HepG2 (cell line): ENCODE measurements around the gene NFYC. TPM values are rescaled to one million over a fixed set of nuclear protein-coding genes. Genes with fewer than 3 reads are reported as not detected.
A peak's percentile ranks its signal among the peaks of the same experiment; 100 is the strongest.

Experiments used
- ATAC-seq: fragments of 200-7000 bp; cut with Tn5 transposase; 3 replicates; pipeline ENCODE4 v1.9.1; 2020; ENCODE audit warnings: mild to moderate bottlenecking, moderate library complexity
- BruUV-seq: library from RNA; stranded (reverse); fragments of 400-500 nt; replicated peaks from 2 replicates; lab custom pipeline; 2021; lab: Mats Ljungman, UMichigan
- CTCF ChIA-PET: fragments of 300-600 bp; formaldehyde crosslinking; extraction: SDS; loops from one replicate; lab custom pipeline; 2021; ENCODE audit warnings: low total read pairs, inconsistent platforms, low intra/inter-chr PET ratio; lab: Yijun Ruan, JAX
- POLR2A ChIA-PET: fragments of 350-600 bp; sonication (Branson Sonifier 250); formaldehyde crosslinking; loops from one replicate; lab custom pipeline; 2020; ENCODE audit warnings: antibody characterized with exemption, inconsistent platforms; lab: Yijun Ruan, JAX
- DNase-seq: peaks from one replicate; pipeline ENCODE4 v3.0.0-alpha.2; 2015; ENCODE audit warnings: low spot score
- FAIRE-seq: peaks from 3 replicates; lab custom pipeline; 2011; peaks lifted over from hg19 to GRCh38; lab: Jason Lieb, UNC
- H2AFZ ChIP-seq: one replicate; pipeline ENCODE4 v1.6.1; 2011; ENCODE audit warnings: low read length, inconsistent platforms
- H3K27ac ChIP-seq: fragments of 300-600 bp; 3 replicates; pipeline ENCODE4 v1.8.0; 2011; ENCODE audit warnings: mixed run types, mild to moderate bottlenecking, mixed read lengths, low read length, inconsistent platforms; ENCODE audit not compliant: insufficient read depth; ENCODE audit errors: extremely low read length
- H3K27me3 ChIP-seq, 2 experiments: fragments of 200-600 bp in 1 of 2; 2 replicates in 1 of 2; 3 replicates in 1 of 2; pipeline versions ENCODE4 v1.6.0 to v1.8.0; 2011; ENCODE audit warnings: low read length in 2 of 2, mild to moderate bottlenecking in 2 of 2, moderate library complexity in 2 of 2, inconsistent platforms in 1 of 2; ENCODE audit not compliant: insufficient read depth in 2 of 2, control insufficient read depth in 1 of 2
- H3K36me3 ChIP-seq, 2 experiments: fragments of 200-600 bp in 1 of 2; replicated peaks in 1 of 2; 2 replicates in 1 of 2; 3 replicates in 1 of 2; pipeline versions ENCODE4 v1.5.1 to v1.8.0; 2011; ENCODE audit warnings: low read length in 2 of 2, inconsistent platforms in 1 of 2; ENCODE audit not compliant: insufficient read depth in 2 of 2, control insufficient read depth in 1 of 2
- H3K4me1 ChIP-seq: 2 replicates; pipeline ENCODE4 v1.5.1; 2012; ENCODE audit warnings: low read length, inconsistent platforms; ENCODE audit not compliant: insufficient read depth
- H3K4me2 ChIP-seq: 2 replicates; pipeline ENCODE4 v1.6.0; 2011; ENCODE audit warnings: low read depth, low read length, inconsistent platforms
- H3K4me3 ChIP-seq, 3 experiments: fragments of 200-600 bp in 1 of 3; sonication (generic), shearing (Covaris generic) in 1 of 3; replicated peaks in 1 of 3; 2 replicates each; pipeline ENCODE4 v1.5.1; 2011 to 2016; ENCODE audit warnings: low read length in 3 of 3, inconsistent platforms in 2 of 3, low read depth in 2 of 3, mild to moderate bottlenecking in 2 of 3, control low read depth in 1 of 3, mixed read lengths in 1 of 3; ENCODE audit not compliant: insufficient read depth in 1 of 3
- H3K79me2 ChIP-seq: one replicate; pipeline ENCODE4 v1.6.1; 2011; ENCODE audit warnings: low read length, inconsistent platforms; ENCODE audit not compliant: insufficient read depth
- H3K9ac ChIP-seq: 2 replicates; pipeline ENCODE4 v1.6.0; 2011; ENCODE audit warnings: mild to moderate bottlenecking, low read depth, low read length, inconsistent platforms; ENCODE audit not compliant: insufficient read depth
- H3K9me3 ChIP-seq: 2 replicates; pipeline ENCODE4 v1.5.1; 2012; ENCODE audit warnings: mild to moderate bottlenecking, low read length
- H4K20me1 ChIP-seq: 2 replicates; pipeline ENCODE4 v1.6.0; 2011; ENCODE audit warnings: inconsistent platforms, mild to moderate bottlenecking, low read length, moderate library complexity; ENCODE audit not compliant: insufficient read depth
- ARNT ChIP-seq: fragments of 450-650 bp; IDR thresholded peaks from 2 replicates; pipeline ENCODE4 v1.6.1; 2017
- ATF7 ChIP-seq, 2 experiments: fragments of 450-650 bp in 1 of 2; sonication (generic) in 1 of 2; formaldehyde crosslinking in 1 of 2; IDR thresholded peaks; 2 replicates each; pipeline versions ENCODE4 v1.4.0 to v1.6.1; 2016 to 2020; ENCODE audit warnings: antibody characterized with exemption in 1 of 2, mild to moderate bottlenecking in 1 of 2, missing genetic modification reagents in 1 of 2
- CEBPZ ChIP-seq: IDR thresholded peaks from 2 replicates; pipeline ENCODE4 v1.6.1; 2012; ENCODE audit warnings: low read length, improper control_type of control experiment
- PHF8 ChIP-seq: sonication (generic); formaldehyde crosslinking; IDR thresholded peaks from 2 replicates; pipeline ENCODE4 v1.5.0; 2020; ENCODE audit warnings: missing genetic modification reagents
- POGZ ChIP-seq: sonication (generic); formaldehyde crosslinking; IDR thresholded peaks from 2 replicates; pipeline ENCODE4 v1.4.0; 2020; ENCODE audit warnings: mild to moderate bottlenecking, missing genetic modification reagents
- SPEN ChIP-seq: sonication (generic); formaldehyde crosslinking; IDR thresholded peaks from 2 replicates; pipeline ENCODE4 v1.5.1; 2020; ENCODE audit warnings: low read depth, mild to moderate bottlenecking, missing genetic modification reagents
- SRSF4 ChIP-seq: fragments of 200-400 bp; formaldehyde crosslinking; IDR thresholded peaks from one replicate; pipeline ENCODE4 v1.6.1; 2018; ENCODE audit warnings: mild to moderate bottlenecking, low read depth, low read length, moderate library complexity; ENCODE audit not compliant: poor library complexity, severe bottlenecking
- STAG1 ChIP-seq: sonication (generic); formaldehyde crosslinking; IDR thresholded peaks from 2 replicates; pipeline ENCODE4 v1.4.0; 2020; ENCODE audit warnings: missing genetic modification reagents
- TCF12 ChIP-seq, 2 experiments: fragments of 450-650 bp in 1 of 2; sonication (generic) in 1 of 2; formaldehyde crosslinking in 1 of 2; IDR thresholded peaks; 2 replicates each; pipeline versions ENCODE4 v1.6.1 to v1.8.0; 2017 to 2022; ENCODE audit warnings: antibody characterized with exemption in 1 of 2, mild to moderate bottlenecking in 1 of 2, missing genetic modification reagents in 1 of 2, moderate library complexity in 1 of 2
- ZBTB7B ChIP-seq: sonication (generic); formaldehyde crosslinking; IDR thresholded peaks from 2 replicates; pipeline ENCODE4 v1.4.0; 2020; ENCODE audit warnings: missing genetic modification reagents
- ZNF282 ChIP-seq: fragments of 450-650 bp; IDR thresholded peaks from 2 replicates; pipeline ENCODE4 v1.6.1; 2018; ENCODE audit not compliant: partially characterized antibody
- ZNF350 ChIP-seq: sonication (generic); formaldehyde crosslinking; IDR thresholded peaks from 2 replicates; pipeline ENCODE4 v1.4.0; 2020; ENCODE audit warnings: mild to moderate bottlenecking, low read depth, missing genetic modification reagents, borderline replicate concordance
- ZNF501 ChIP-seq: sonication (generic); formaldehyde crosslinking; IDR thresholded peaks from 2 replicates; pipeline ENCODE4 v1.5.1; 2020; ENCODE audit warnings: mild to moderate bottlenecking, moderate library complexity, missing genetic modification reagents
- ZNF605 ChIP-seq: sonication (generic); formaldehyde crosslinking; IDR thresholded peaks from 2 replicates; pipeline ENCODE4 v1.8.0; 2022; ENCODE audit warnings: mild to moderate bottlenecking, missing genetic modification reagents
- ZNF619 ChIP-seq: sonication (generic); formaldehyde crosslinking; IDR thresholded peaks from 2 replicates; pipeline ENCODE4 v1.4.0; 2020; ENCODE audit warnings: mild to moderate bottlenecking, missing genetic modification reagents
- ZNF678 ChIP-seq: sonication (generic); formaldehyde crosslinking; IDR thresholded peaks from 2 replicates; pipeline ENCODE4 v1.4.0; 2020; ENCODE audit warnings: mild to moderate bottlenecking, missing genetic modification reagents
- WGBS: methylation state at CpG from one replicate; pipeline ENCODE4 v1.1.6; 2017; ENCODE audit warnings: low lambda C conversion rate; 5-methylcytosine and 5-hydroxymethylcytosine counted together
- in situ Hi-C: cut with HindIII; loops from 2 replicates; pipeline ENCODE4 v1.10.0; 2017; ENCODE audit warnings: low pct_unique_long_range_greater_than_20kb; ENCODE audit not compliant: extremely low pct_ligation_motif_present
- intact Hi-C: fragments of 100-400 bp; cut with micrococcal nuclease; formaldehyde crosslinking; loops from one replicate; pipeline ENCODE4 v1.10.0; 2022; ENCODE audit not compliant: unreplicated experiment
- polyA plus RNA-seq, 8 experiments: library from polyadenylated mRNA; depleted of rRNA in 3 of 8; stranded (reverse) in 7 of 8; unstranded in 1 of 8; fragments of >200 nt; fragmentation: Illumina TruSeq in 4 of 8; extraction: Trizol in 4 of 8; gene quantifications; 2 replicates each; pipeline versions ENCODE4 v1.2.1 to v1.2.3, GENCODE V29; 2011 to 2016; ENCODE audit warnings: low read depth in 4 of 8, missing spikeins in 1 of 8, mixed read lengths in 1 of 8; ENCODE audit not compliant: insufficient read depth in 1 of 8
- total RNA-seq, 5 experiments: library from RNA; depleted of rRNA; stranded (reverse); fragments of >200 nt; fragmentation: Illumina TruSeq; extraction: Trizol; gene quantifications; 2 replicates each; pipeline ENCODE4 v1.2.3, GENCODE V29; 2016; ENCODE audit warnings: low read depth in 1 of 5
- TF ChIP-seq, protein P1 (sequence below): IDR thresholded peaks from 2 replicates; pipeline ENCODE4 v1.6.1; 2016; ENCODE audit warnings: missing genetic modification reagents, missing compliant biosample characterization
- TF ChIP-seq, protein P2 (sequence below), 2 experiments: sonication (generic) in 1 of 2; formaldehyde crosslinking in 1 of 2; IDR thresholded peaks; 2 replicates each; pipeline versions ENCODE4 v1.4.0 to v1.6.1; 2018 to 2020; ENCODE audit warnings: missing genetic modification reagents in 2 of 2, borderline replicate concordance in 1 of 2, low read depth in 1 of 2, mild to moderate bottlenecking in 1 of 2, missing biosample characterization in 1 of 2

The NFYC gene
- total and polyA plus RNA-seq, 2 of the 13 experiments (the other 11 are each of a cell fraction or from before 2014, with no cell fraction given): 33.9 to 73.7 TPM

- ChIA-PET POLR2A (interaction anchor here (0.9 to 1.5 kb wide), 4 partner anchors 24 to 91 kb away, joined by 3 read pairs; no protein-coding TSS in a partner anchor), CTCF (no interaction called here)
- H3K36me3 ChIP-seq: no peaks in the 10 kb centered on the region
- DNase-seq (no peak), ATAC-seq (peak; percentile 73), FAIRE-seq (no peak)
- peaks cover 0 to 3% of the 10 kb centered on the region in 2 experiments; a peak in 2 of 5 replicates for H3K27me3 ChIP-seq
- H3K4me1 ChIP-seq: peaks cover 41% of the 10 kb centered on the region
- 0 out of 2 replicates have a peak overlapping the region, but pooled peaks have one; percentile 33 for H3K9ac ChIP-seq
- no peak overlapping the region for H2AFZ ChIP-seq
- intact Hi-C loops (loop anchor here (10.0 kb wide), 1 partner anchor 168 kb away; no protein-coding TSS in a partner anchor), in situ Hi-C loops (no loop called here)
- H3K79me2 ChIP-seq: no peaks in the 10 kb centered on the region
- peak overlapping the region; percentile 43 to 71 (median 48); a peak in 5 of 6 replicates for H3K4me3 ChIP-seq
- no peaks in the 10 kb centered on the region for H4K20me1 ChIP-seq
- 1% methylated on average over 8 of the region's 20 CpGs for WGBS
- no peaks in the 10 kb centered on the region for H3K9me3 ChIP-seq
- H3K4me2 ChIP-seq: peak overlapping the region; percentile 72
- no TSS peak for BruUV-seq
- no peak overlapping the region for H3K27ac ChIP-seq
- TF ChIP-seq CEBPZ (no peak), PHF8 (CRISPR knock-in tag) (no peak), ZBTB7B (CRISPR knock-in tag) (no peak), SRSF4 (no peak), ZNF350 (CRISPR knock-in tag) (0 out of 2 replicates have a peak, but pooled peaks have one; percentile 12), STAG1 (peak; percentile 38), ZNF605 (CRISPR knock-in tag) (no peak), POGZ (no peak), ARNT (no peak), ZNF678 (CRISPR knock-in tag) (no peak), TCF12 (IDR thresholded peaks at IDR 0.05) (no peak), TCF12 (CRISPR knock-in tag; IDR thresholded peaks at IDR 0.05) (no peak), ZNF619 (CRISPR knock-in tag) (no peak), ZNF282 (no peak), ATF7 (IDR thresholded peaks at IDR 0.05) (no peak), ATF7 (CRISPR knock-in tag; IDR thresholded peaks at IDR 0.05) (no peak), SPEN (CRISPR knock-in tag) (no peak), ZNF501 (no peak)
- TF ChIP-seq, protein P1, sequence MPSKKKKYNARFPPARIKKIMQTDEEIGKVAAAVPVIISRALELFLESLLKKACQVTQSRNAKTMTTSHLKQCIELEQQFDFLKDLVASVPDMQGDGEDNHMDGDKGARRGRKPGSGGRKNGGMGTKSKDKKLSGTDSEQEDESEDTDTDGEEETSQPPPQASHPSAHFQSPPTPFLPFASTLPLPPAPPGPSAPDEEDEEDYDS (CRISPR knock-in tag): no peak
- TF ChIP-seq, protein P2, sequence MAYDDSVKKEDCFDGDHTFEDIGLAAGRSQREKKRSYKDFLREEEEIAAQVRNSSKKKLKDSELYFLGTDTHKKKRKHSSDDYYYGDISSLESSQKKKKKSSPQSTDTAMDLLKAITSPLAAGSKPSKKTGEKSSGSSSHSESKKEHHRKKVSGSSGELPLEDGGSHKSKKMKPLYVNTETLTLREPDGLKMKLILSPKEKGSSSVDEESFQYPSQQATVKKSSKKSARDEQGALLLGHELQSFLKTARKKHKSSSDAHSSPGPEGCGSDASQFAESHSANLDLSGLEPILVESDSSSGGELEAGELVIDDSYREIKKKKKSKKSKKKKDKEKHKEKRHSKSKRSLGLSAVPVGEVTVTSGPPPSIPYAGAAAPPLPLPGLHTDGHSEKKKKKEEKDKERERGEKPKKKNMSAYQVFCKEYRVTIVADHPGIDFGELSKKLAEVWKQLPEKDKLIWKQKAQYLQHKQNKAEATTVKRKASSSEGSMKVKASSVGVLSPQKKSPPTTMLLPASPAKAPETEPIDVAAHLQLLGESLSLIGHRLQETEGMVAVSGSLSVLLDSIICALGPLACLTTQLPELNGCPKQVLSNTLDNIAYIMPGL (CRISPR knock-in tag; IDR thresholded peaks at IDR 0.05; ENCODE audit: borderline replicate concordance in 1 of 2, low read depth in 1 of 2): peak in 1 of 2 experiments; percentile 45; a peak in 1 of 4 replicates
These were observed 91.0 kb downstream of the NFYC start for GRCh38 chr1:40782371-40782956.
